HepG2 (cell line): ENCODE results near the gene PRR30. TPM values are rescaled to one million over a fixed set of nuclear protein-coding genes. Genes with fewer than 3 reads are reported as not detected.

Experiments used
- CEBPG ChIP-seq: IDR thresholded peaks from 2 replicates; pipeline ENCODE4 v1.6.1; 2016
- FOXO4 ChIP-seq: sonication (generic); formaldehyde crosslinking; conservative IDR thresholded peaks from 2 replicates; pipeline ENCODE4 v1.8.1; 2023; ENCODE audit warnings: missing genetic modification reagents
- GZF1 ChIP-seq: sonication (generic); formaldehyde crosslinking; IDR thresholded peaks from 2 replicates; pipeline ENCODE4 v1.5.1; 2020; ENCODE audit warnings: mild to moderate bottlenecking, missing genetic modification reagents
- HMGA1 ChIP-seq: sonication (generic); formaldehyde crosslinking; conservative IDR thresholded peaks from 2 replicates; pipeline ENCODE4 v1.4.0; 2020; ENCODE audit warnings: missing genetic modification reagents
- HMGXB4 ChIP-seq, 2 experiments: sonication (generic) in 1 of 2; formaldehyde crosslinking in 1 of 2; IDR thresholded peaks; 2 replicates each; pipeline versions ENCODE4 v1.4.0 to v1.6.1; 2018 to 2020; ENCODE audit warnings: missing genetic modification reagents in 2 of 2, borderline replicate concordance in 1 of 2, low read depth in 1 of 2, mild to moderate bottlenecking in 1 of 2, missing biosample characterization in 1 of 2
- HNF4G ChIP-seq, 2 experiments: sonication (generic) in 1 of 2; formaldehyde crosslinking in 1 of 2; IDR thresholded peaks; 2 replicates each; pipeline versions ENCODE4 v1.4.0 to v1.6.1; 2011 to 2020; ENCODE audit warnings: borderline replicate concordance in 2 of 2, low read depth in 2 of 2, mild to moderate bottlenecking in 2 of 2, low read length in 1 of 2, missing genetic modification reagents in 1 of 2, moderate library complexity in 1 of 2
- HNRNPLL ChIP-seq: fragments of 200-400 bp; formaldehyde crosslinking; IDR thresholded peaks from 2 replicates; pipeline ENCODE4 v1.6.1; 2017; ENCODE audit warnings: mild to moderate bottlenecking, low read depth, low read length; ENCODE audit not compliant: poor library complexity, severe bottlenecking
- MEIS2 ChIP-seq: sonication (generic); formaldehyde crosslinking; IDR thresholded peaks from 2 replicates; pipeline ENCODE4 v1.9.0; 2021; ENCODE audit warnings: mild to moderate bottlenecking, missing genetic modification reagents
- PBX2 ChIP-seq: IDR thresholded peaks from 2 replicates; pipeline ENCODE4 v1.6.1; 2016; ENCODE audit warnings: control low read depth
- PITX1 ChIP-seq: sonication (generic); formaldehyde crosslinking; IDR thresholded peaks from 2 replicates; pipeline ENCODE4 v1.5.1; 2020; ENCODE audit warnings: mild to moderate bottlenecking, missing genetic modification reagents
- POLR2A ChIP-seq, 2 experiments: IDR thresholded peaks; 2 replicates each; pipeline ENCODE4 v1.6.1; 2011; ENCODE audit warnings: low read depth in 2 of 2, low read length in 2 of 2, mild to moderate bottlenecking in 1 of 2, moderate library complexity in 1 of 2; ENCODE audit not compliant: insufficient read depth in 1 of 2
- SOX13 ChIP-seq, 3 experiments: fragments of 450-650 bp in 1 of 3; sonication (generic) in 1 of 3; formaldehyde crosslinking in 1 of 3; IDR thresholded peaks in 2 of 3; conservative IDR thresholded peaks in 1 of 3; 2 replicates each; pipeline versions ENCODE4 v1.5.0 to v1.6.1; 2016 to 2020; ENCODE audit warnings: antibody characterized with exemption in 1 of 3, mild to moderate bottlenecking in 1 of 3, missing compliant biosample characterization in 1 of 3, missing genetic modification reagents in 1 of 3, moderate library complexity in 1 of 3
- TRAFD1 ChIP-seq: sonication (generic); formaldehyde crosslinking; IDR thresholded peaks from 2 replicates; pipeline ENCODE4 v1.5.1; 2020; ENCODE audit warnings: missing genetic modification reagents, mild to moderate bottlenecking, borderline replicate concordance
- TSC22D2 ChIP-seq: sonication (generic); formaldehyde crosslinking; IDR thresholded peaks from 2 replicates; pipeline ENCODE4 v1.5.1; 2020; ENCODE audit warnings: missing genetic modification reagents, mild to moderate bottlenecking, borderline replicate concordance
- ZFY ChIP-seq: sonication (generic); formaldehyde crosslinking; IDR thresholded peaks from 2 replicates; pipeline ENCODE4 v1.4.0; 2020; ENCODE audit warnings: missing genetic modification reagents
- ZMYM3 ChIP-seq: sonication (generic); formaldehyde crosslinking; IDR thresholded peaks from 2 replicates; pipeline ENCODE4 v1.5.1; 2020; ENCODE audit warnings: mild to moderate bottlenecking, missing genetic modification reagents
- ZNF331 ChIP-seq: sonication (generic); formaldehyde crosslinking; IDR thresholded peaks from 2 replicates; pipeline ENCODE4 v1.4.0; 2020; ENCODE audit warnings: missing genetic modification reagents
- ZNF432 ChIP-seq: sonication (generic); formaldehyde crosslinking; IDR thresholded peaks from 2 replicates; pipeline ENCODE4 v1.5.0; 2020; ENCODE audit warnings: missing genetic modification reagents, mild to moderate bottlenecking, borderline replicate concordance
- ZNF644 ChIP-seq: IDR thresholded peaks from 2 replicates; pipeline ENCODE4 v1.6.1; 2016; ENCODE audit warnings: low read depth
- ZNF710 ChIP-seq: sonication (generic); formaldehyde crosslinking; IDR thresholded peaks from 2 replicates; pipeline ENCODE4 v1.5.0; 2020; ENCODE audit warnings: mild to moderate bottlenecking, missing genetic modification reagents, borderline replicate concordance
- polyA plus RNA-seq, 8 experiments: library from polyadenylated mRNA; depleted of rRNA in 3 of 8; stranded (reverse) in 7 of 8; unstranded in 1 of 8; fragments of >200 nt; fragmentation: Illumina TruSeq in 4 of 8; extraction: Trizol in 4 of 8; gene quantifications; 2 replicates each; pipeline versions ENCODE4 v1.2.1 to v1.2.3, GENCODE V29; 2011 to 2016; ENCODE audit warnings: low read depth in 4 of 8, missing spikeins in 1 of 8, mixed read lengths in 1 of 8; ENCODE audit not compliant: insufficient read depth in 1 of 8
- total RNA-seq, 5 experiments: library from RNA; depleted of rRNA; stranded (reverse); fragments of >200 nt; fragmentation: Illumina TruSeq; extraction: Trizol; gene quantifications; 2 replicates each; pipeline ENCODE4 v1.2.3, GENCODE V29; 2016; ENCODE audit warnings: low read depth in 1 of 5

The PRR30 gene
- total and polyA plus RNA-seq, 2 of the 13 experiments (the other 11 are each of a cell fraction or from before 2014, with no cell fraction given), result not detected

GRCh38 chr2:27126252-27126710 is 12.9 kb downstream of the PRR30 start (continued):
- no peak for TF ChIP-seq SOX13 (IDR thresholded peaks at IDR 0.05)
- no peak for TF ChIP-seq SOX13 (CRISPR knock-in tag; conservative IDR thresholded peaks at IDR 0.05 in 1 of 2, IDR thresholded peaks at IDR 0.05 in 1 of 2)
- peak; percentile 73 for TF ChIP-seq HNF4G (IDR thresholded peaks at IDR 0.05; ENCODE audit: borderline replicate concordance, low read depth, low read length)
- no peak; the same call in 1 of the 2 replicates for TF ChIP-seq HNF4G (CRISPR knock-in tag; IDR thresholded peaks at IDR 0.05; ENCODE audit: borderline replicate concordance, low read depth)
- peak; percentile 20; the same call in 1 of the 2 replicates for TF ChIP-seq ZMYM3 (CRISPR knock-in tag)
- peak; percentile 70; the same call in 1 of the 2 replicates for TF ChIP-seq ZNF331 (CRISPR knock-in tag)
- peak in 1 of 2 experiments; percentile 5; a peak in 1 of 4 replicates for TF ChIP-seq POLR2A (IDR thresholded peaks at IDR 0.05; ENCODE audit: insufficient read depth in 1 of 2, low read depth in 2 of 2, low read length in 2 of 2)
- TF ChIP-seq ZFY (CRISPR knock-in tag), result peak; percentile 30; the same call in 1 of the 2 replicates
- TF ChIP-seq CEBPG, result peak; percentile 50; the same call in 1 of the 2 replicates
- no peak for TF ChIP-seq MEIS2
- TF ChIP-seq TSC22D2, result no peak
- no peak for TF ChIP-seq GZF1 (CRISPR knock-in tag)
- no peak for TF ChIP-seq HMGA1 (CRISPR knock-in tag)
- peak; percentile 49; the same call in 1 of the 2 replicates for TF ChIP-seq TRAFD1 (CRISPR knock-in tag)
- no peak for TF ChIP-seq HMGXB4 (CRISPR knock-in tag; IDR thresholded peaks at IDR 0.05; ENCODE audit: borderline replicate concordance in 1 of 2, low read depth in 1 of 2)
- peak; percentile 94 for TF ChIP-seq ZNF644
- TF ChIP-seq ZNF710 (CRISPR knock-in tag), result no peak
- peak; percentile 15; the same call in 1 of the 2 replicates for TF ChIP-seq PITX1
- no peak for TF ChIP-seq FOXO4 (CRISPR knock-in tag)
- TF ChIP-seq HNRNPLL, result no peak
- TF ChIP-seq ZNF432 (CRISPR knock-in tag), result no peak
- 0 out of 2 replicates have a peak, but pooled peaks have one; percentile 14 for TF ChIP-seq PBX2
